Muscle layer of colon (tissue), 2 donors: ENCODE results near the gene FAIM.
A peak's percentile ranks its signal among the peaks of the same experiment; 100 is the strongest.
"Not testable (repeated sequence)": the region's sequence is repeated elsewhere in the genome, so short reads cannot be mapped to it uniquely, and the experiment has no call there.

Experiments used
- H3K27ac ChIP-seq: one replicate; pipeline ENCODE4 v1.7.0; 2013; ENCODE audit warnings: low read depth, mild to moderate bottlenecking, low read length, moderate library complexity
- H3K27me3 ChIP-seq, 2 donors: one replicate each; pipeline ENCODE4 v1.7.0; 2013; ENCODE audit warnings: low read length in 2 of 2, mild to moderate bottlenecking in 2 of 2; ENCODE audit not compliant: insufficient read depth in 2 of 2, control insufficient read depth in 1 of 2
- H3K36me3 ChIP-seq: one replicate; pipeline ENCODE4 v1.7.0; 2013; ENCODE audit warnings: mild to moderate bottlenecking, low read length; ENCODE audit not compliant: insufficient read depth
- H3K4me1 ChIP-seq: one replicate; pipeline ENCODE4 v1.7.0; 2013; ENCODE audit warnings: mild to moderate bottlenecking, low read length; ENCODE audit not compliant: insufficient read depth
- H3K4me3 ChIP-seq, 2 donors: one replicate each; pipeline ENCODE4 v1.7.0; 2013; ENCODE audit warnings: low read length in 2 of 2, low read depth in 1 of 2, mild to moderate bottlenecking in 1 of 2, moderate library complexity in 1 of 2
- H3K9ac ChIP-seq: one replicate; pipeline ENCODE4 v1.7.0; 2013; ENCODE audit warnings: low read length
- H3K9me3 ChIP-seq: one replicate; pipeline ENCODE4 v1.7.0; 2013; ENCODE audit warnings: mild to moderate bottlenecking, low read length
- donor health status: abdominal sarcoma.
- donor health status: Adenocarcinoma of cecum.

FAIM gene

DNA sequence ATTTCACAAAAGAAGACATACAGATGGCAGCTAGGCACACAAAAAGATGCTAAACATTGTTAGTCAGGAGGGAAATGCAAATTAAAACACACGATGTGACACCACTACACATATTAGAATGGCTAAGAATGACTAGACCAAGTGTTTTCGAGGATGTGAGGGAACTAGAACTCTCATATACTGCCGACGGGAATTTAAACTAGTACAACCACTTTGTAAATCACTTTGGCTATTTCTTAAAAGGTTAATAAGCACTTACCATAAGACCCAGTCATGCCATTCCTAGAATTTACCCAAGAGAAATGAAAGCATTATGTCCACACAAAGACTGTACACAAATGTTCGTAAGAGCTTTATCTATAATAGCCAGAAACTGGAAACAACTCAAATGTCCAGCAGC lies 20.1 kb upstream of the FAIM start:
- Histone ChIP-seq H3K27me3 (no peaks in the 10 kb centered on the region), H3K36me3 (no peaks in the 10 kb centered on the region), H3K9me3 (no peaks in the 10 kb centered on the region), H3K4me3 (no peak overlapping the region), H3K27ac (no peak overlapping the region), H3K4me1 (no peaks in the 10 kb centered on the region), H3K9ac (no peak overlapping the region)

- Histone ChIP-seq H3K9ac (no peak overlapping the region), H3K4me1 (no peaks in the 10 kb centered on the region), H3K27me3 (no peaks in the 10 kb centered on the region), H3K36me3 (no peaks in the 10 kb centered on the region), H3K9me3 (no peaks in the 10 kb centered on the region), H3K4me3 (no peak overlapping the region), H3K27ac (no peak overlapping the region)
Observed at GRCh38 chr3:138591392-138591791, 17.2 kb upstream of the FAIM start.

GRCh38 chr3:138593488-138594149 lies 15.0 kb upstream of the FAIM start:
- Histone ChIP-seq H3K27me3 (no peaks in the 10 kb centered on the region), H3K36me3 (no peaks in the 10 kb centered on the region), H3K9ac (peak overlapping the region; percentile 95), H3K9me3 (no peaks in the 10 kb centered on the region), H3K4me3 (peak overlapping the region; percentile 83), H3K4me1 (no peaks in the 10 kb centered on the region), H3K27ac (peak overlapping the region; percentile 85)

GRCh38 chr3:138594150-138594934 lies 14.2 kb upstream of the FAIM start, which contains the start of gene CEP70:
CEP70 (minus strand) TSS chr3:138594260; CDS start chr3:138572927, 21,333 bp downstream.
- peak within 1 kb of the TSS; percentile 83 for H3K4me3 ChIP-seq
- H3K9ac ChIP-seq: peak within 1 kb of the TSS; percentile 95
- peak within 1 kb of the TSS; percentile 85 for H3K27ac ChIP-seq
- H3K36me3 ChIP-seq: no peaks in the 10 kb centered on the region
- H3K9me3 ChIP-seq: no peaks in the 10 kb centered on the region
- H3K27me3 ChIP-seq: no peaks in the 10 kb centered on the region
- H3K4me1 ChIP-seq: no peaks in the 10 kb centered on the region

DNA sequence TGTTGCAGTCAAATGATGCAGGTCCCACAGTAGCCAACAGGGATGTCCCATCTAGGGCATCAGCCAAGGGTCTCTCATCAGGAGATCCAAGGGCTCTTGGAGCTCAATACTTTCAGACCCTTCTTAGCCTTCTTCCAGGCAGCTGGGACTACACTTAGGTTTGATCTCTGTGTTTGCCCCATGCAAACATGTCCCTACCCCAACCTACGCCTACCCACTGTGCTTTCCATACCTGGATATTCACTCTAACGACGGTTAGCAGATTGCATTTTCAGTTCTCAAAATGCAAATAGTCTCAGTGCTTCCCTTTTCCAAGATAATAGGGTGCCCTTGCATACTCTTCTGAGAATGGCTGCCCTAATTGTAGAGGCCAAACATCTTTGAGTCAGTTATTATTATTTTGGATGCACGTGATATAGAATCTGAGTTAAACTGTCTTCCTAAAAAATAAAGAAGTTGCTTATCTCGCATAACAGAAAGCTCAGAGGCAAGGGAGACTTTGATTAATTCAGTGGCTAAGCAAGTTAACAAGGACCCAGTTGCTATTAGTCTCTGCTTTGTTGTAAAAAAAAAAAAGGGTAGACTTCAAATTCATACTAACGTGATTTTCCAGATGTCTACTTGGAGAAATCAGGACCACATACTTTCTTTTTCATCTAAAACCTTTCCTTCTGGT lies 13.5 kb upstream of the FAIM start:
- Histone ChIP-seq H3K36me3 (no peaks in the 10 kb centered on the region), H3K27me3 (no peaks in the 10 kb centered on the region)

DNA sequence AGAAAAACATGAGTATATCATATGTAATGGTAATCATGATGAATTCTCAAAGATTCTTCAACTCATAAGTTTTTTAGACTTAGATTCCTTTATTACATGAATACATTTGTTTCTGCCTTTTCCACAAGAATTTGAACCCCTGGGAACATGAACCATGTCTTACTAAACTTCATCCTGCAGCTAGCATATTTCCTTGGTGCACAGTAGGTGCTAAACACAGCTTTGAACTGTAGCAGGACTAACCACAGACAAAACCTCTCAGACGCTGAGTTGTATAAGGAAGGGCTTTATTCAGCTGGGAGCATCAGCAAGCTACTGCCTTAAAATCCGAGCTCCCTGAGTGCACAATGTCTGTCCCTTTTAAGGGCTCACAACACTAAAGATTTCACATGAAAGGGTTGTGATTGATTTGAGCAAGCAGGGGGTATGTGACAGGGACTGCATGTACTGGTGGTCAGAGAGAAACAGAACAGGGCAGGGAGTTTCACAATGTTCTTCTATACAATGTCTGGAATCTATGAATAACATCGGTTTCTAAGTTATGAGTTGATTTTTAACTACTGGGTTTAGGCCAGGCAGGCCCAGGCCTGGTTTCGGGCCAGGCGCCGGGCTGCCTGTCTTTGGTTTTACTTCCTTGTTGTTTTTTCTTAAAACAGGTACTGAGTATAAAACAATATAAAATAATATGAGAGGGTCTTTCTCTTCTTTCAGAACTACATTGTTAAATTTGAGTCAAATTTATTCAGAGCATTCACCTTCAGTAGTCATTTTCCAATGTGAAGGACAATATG lies 11.2 kb upstream of the FAIM start:
- not testable (repeated sequence) for H3K4me3 ChIP-seq, H3K4me1 ChIP-seq, H3K27ac ChIP-seq, H3K27me3 ChIP-seq, H3K36me3 ChIP-seq, H3K9ac ChIP-seq, H3K9me3 ChIP-seq

More for the DNA sequence above, 13.5 kb upstream of the FAIM start:
- no peaks in the 10 kb centered on the region for H3K4me1 ChIP-seq
- peak overlapping the region in 1 of 2 donors; percentile 83 for H3K4me3 ChIP-seq
- no peaks in the 10 kb centered on the region for H3K9me3 ChIP-seq
- H3K27ac ChIP-seq: no peak overlapping the region
- peak overlapping the region; percentile 76 for H3K9ac ChIP-seq

DNA sequence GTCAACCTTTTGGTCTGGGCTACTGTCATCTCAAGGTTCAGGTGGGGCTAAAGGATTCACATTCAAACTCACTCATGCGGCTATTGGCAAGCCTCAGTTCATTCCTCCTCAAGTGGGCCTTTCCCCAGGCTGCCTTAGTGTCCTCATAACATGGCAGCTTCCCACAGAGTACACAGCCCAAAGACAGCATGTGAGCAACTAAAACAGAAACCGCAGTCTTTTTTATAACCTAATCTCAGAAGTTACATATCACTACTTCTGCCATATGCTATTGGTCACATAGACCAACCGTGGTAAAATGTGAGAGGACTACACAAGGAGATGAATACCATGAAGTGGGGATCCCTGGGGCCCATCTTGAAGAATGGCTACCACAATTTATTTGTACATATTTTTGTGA lies 10.0 kb upstream of the FAIM start:
- H3K9me3 ChIP-seq: no peaks in the 10 kb centered on the region
- H3K4me3 ChIP-seq: no peak overlapping the region
- no peak overlapping the region for H3K27ac ChIP-seq
- H3K9ac ChIP-seq: no peak overlapping the region
- H3K4me1 ChIP-seq: no peaks in the 10 kb centered on the region
- no peaks in the 10 kb centered on the region for H3K36me3 ChIP-seq
- no peaks in the 10 kb centered on the region for H3K27me3 ChIP-seq

- no peaks in the 10 kb centered on the region for H3K36me3 ChIP-seq
- H3K27ac ChIP-seq: no peak overlapping the region
- no peaks in the 10 kb centered on the region for H3K4me1 ChIP-seq
- no peak overlapping the region for H3K4me3 ChIP-seq
- no peak overlapping the region for H3K9ac ChIP-seq
- no peaks in the 10 kb centered on the region for H3K27me3 ChIP-seq
- H3K9me3 ChIP-seq: no peaks in the 10 kb centered on the region
Observed at GRCh38 chr3:138600100-138600745, 8.3 kb upstream of the FAIM start.

DNA sequence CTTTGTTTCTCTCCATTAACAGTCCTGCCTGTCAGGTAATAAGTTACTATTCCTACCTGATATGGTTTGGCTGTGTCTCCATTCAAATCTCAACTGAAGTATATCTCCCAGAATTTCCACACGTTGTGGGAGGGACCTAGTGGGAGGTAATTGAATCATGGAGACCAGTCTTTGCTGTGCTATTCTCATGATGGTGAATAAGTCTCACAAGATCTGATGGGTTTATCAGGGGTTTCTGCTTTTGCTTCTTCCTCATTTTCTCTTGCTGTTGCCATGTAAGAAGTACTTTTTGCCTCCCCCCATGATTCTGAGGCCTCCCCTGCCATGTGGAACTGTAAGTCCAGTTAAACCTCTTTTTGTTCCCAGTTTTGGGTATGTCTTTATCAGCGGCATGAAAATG lies 6.9 kb upstream of the FAIM start:
- H3K27me3 ChIP-seq, H3K36me3 ChIP-seq, H3K4me3 ChIP-seq, H3K9me3 ChIP-seq, H3K27ac ChIP-seq, H3K9ac ChIP-seq, H3K4me1 ChIP-seq: not testable (repeated sequence)

GRCh38 chr3:138604106-138604595 lies 4.4 kb upstream of the FAIM start:
- not testable (repeated sequence) for H3K9ac ChIP-seq, H3K4me3 ChIP-seq, H3K9me3 ChIP-seq, H3K27ac ChIP-seq, H3K36me3 ChIP-seq, H3K27me3 ChIP-seq, H3K4me1 ChIP-seq
